Measurements from ENCODE around the gene NT5C. TPM values are rescaled to one million over a fixed set of nuclear protein-coding genes. Genes with fewer than 3 reads are reported as not detected.
"Not testable (repeated sequence)": the region's sequence is repeated elsewhere in the genome, so short reads cannot be mapped to it uniquely, and the experiment has no call there.

Gene NT5C
- total RNA-seq, 1 experiment from 2014 or later = 116 TPM

- Histone ChIP-seq H2AFZ (ENCODE audit: low read length) (no peak overlapping the region), H3K4me2 (ENCODE audit: low read length) (no peak overlapping the region), H3K9me3 (ENCODE audit: low read length) (no peaks in the 10 kb centered on the region), H3K9me2 (replicated peaks; ENCODE audit: low read length) (no peaks in the 10 kb centered on the region), H3K4me1 (ENCODE audit: insufficient read depth, low read length) (peaks cover 19% of the 10 kb centered on the region), H3K4me3 (ENCODE audit: low read length) (no peak overlapping the region), H3K9ac (ENCODE audit: low read length) (no peak overlapping the region), H3K27me3 (ENCODE audit: low read length) (no peaks in the 10 kb centered on the region), H3F3A (ENCODE audit: low read length, unreplicated experiment) (peaks cover 47% of the 10 kb centered on the region), H3K79me2 (ENCODE audit: low read length) (peaks cover 41% of the 10 kb centered on the region), H3K36me3 (ENCODE audit: low read depth, low read length) (peaks cover 41% of the 10 kb centered on the region), H4K20me1 (ENCODE audit: low read length) (no peaks in the 10 kb centered on the region), H3K27ac (ENCODE audit: low read length) (no peak overlapping the region)
- POLR2A ChIA-PET (ENCODE audit: unreplicated experiment) = no interaction called here
- no peak for DNase-seq
- no peak for ATAC-seq
- intact Hi-C loops (cut with micrococcal nuclease) = no loop called here
- BruUV-seq (replicated peaks) = no TSS peak
- TF ChIP-seq EZH2 (IDR thresholded peaks at IDR 0.05; ENCODE audit: low read length, unreplicated experiment) (no peak), EZH2phosphoT487 (IDR thresholded peaks at IDR 0.05; ENCODE audit: borderline replicate concordance, low read length) (no peak)
- TF ChIP-seq, protein P1, sequence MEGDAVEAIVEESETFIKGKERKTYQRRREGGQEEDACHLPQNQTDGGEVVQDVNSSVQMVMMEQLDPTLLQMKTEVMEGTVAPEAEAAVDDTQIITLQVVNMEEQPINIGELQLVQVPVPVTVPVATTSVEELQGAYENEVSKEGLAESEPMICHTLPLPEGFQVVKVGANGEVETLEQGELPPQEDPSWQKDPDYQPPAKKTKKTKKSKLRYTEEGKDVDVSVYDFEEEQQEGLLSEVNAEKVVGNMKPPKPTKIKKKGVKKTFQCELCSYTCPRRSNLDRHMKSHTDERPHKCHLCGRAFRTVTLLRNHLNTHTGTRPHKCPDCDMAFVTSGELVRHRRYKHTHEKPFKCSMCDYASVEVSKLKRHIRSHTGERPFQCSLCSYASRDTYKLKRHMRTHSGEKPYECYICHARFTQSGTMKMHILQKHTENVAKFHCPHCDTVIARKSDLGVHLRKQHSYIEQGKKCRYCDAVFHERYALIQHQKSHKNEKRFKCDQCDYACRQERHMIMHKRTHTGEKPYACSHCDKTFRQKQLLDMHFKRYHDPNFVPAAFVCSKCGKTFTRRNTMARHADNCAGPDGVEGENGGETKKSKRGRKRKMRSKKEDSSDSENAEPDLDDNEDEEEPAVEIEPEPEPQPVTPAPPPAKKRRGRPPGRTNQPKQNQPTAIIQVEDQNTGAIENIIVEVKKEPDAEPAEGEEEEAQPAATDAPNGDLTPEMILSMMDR (conservative IDR thresholded peaks at IDR 0.05; ENCODE audit: low read depth, low read length) = no peak
- CTCF ChIA-PET = no interaction called here
These were observed 4.4 kb upstream of the NT5C start for GRCh38 chr17:75135946-75136345.

GRCh38 chr17:75135452-75135851, 3.9 kb upstream of the NT5C start:
- no peak overlapping the region for H3K27ac ChIP-seq (ENCODE audit: low read length)
- peaks cover 47% of the 10 kb centered on the region for H3F3A ChIP-seq (ENCODE audit: low read length, unreplicated experiment)
- H3K27me3 ChIP-seq (ENCODE audit: low read length) = no peaks in the 10 kb centered on the region
- H3K79me2 ChIP-seq (ENCODE audit: low read length) = peaks cover 43% of the 10 kb centered on the region
- no peaks in the 10 kb centered on the region for H3K9me2 ChIP-seq (replicated peaks; ENCODE audit: low read length)
- no peak overlapping the region for H3K9ac ChIP-seq (ENCODE audit: low read length)
- intact Hi-C loops (cut with micrococcal nuclease) = no loop called here
- H3K4me3 ChIP-seq (ENCODE audit: low read length) = no peak overlapping the region
- no peak overlapping the region for H2AFZ ChIP-seq (ENCODE audit: low read length)
- peaks cover 39% of the 10 kb centered on the region for H3K36me3 ChIP-seq (ENCODE audit: low read depth, low read length)
- H3K4me1 ChIP-seq (ENCODE audit: insufficient read depth, low read length) = peaks cover 24% of the 10 kb centered on the region
- H4K20me1 ChIP-seq (ENCODE audit: low read length) = no peaks in the 10 kb centered on the region
- ATAC-seq (no peak), DNase-seq (no peak)
- TF ChIP-seq, protein P1 (conservative IDR thresholded peaks at IDR 0.05; ENCODE audit: low read depth, low read length) = no peak
- no peak for TF ChIP-seq EZH2phosphoT487 (IDR thresholded peaks at IDR 0.05; ENCODE audit: borderline replicate concordance, low read length)
- TF ChIP-seq EZH2 (IDR thresholded peaks at IDR 0.05; ENCODE audit: low read length, unreplicated experiment) = no peak
- H3K4me2 ChIP-seq (ENCODE audit: low read length) = no peak overlapping the region
- CTCF ChIA-PET = no interaction called here
- POLR2A ChIA-PET (ENCODE audit: unreplicated experiment) = no interaction called here
- BruUV-seq (replicated peaks) = no TSS peak
- no peaks in the 10 kb centered on the region for H3K9me3 ChIP-seq (ENCODE audit: low read length)

GRCh38 chr17:75133607-75134347, 2.2 kb upstream of the NT5C start:
- H2AFZ ChIP-seq (ENCODE audit: low read length); CTCF ChIA-PET: not testable (repeated sequence)

More at GRCh38 chr17:75133607-75134347, 2.2 kb upstream of the NT5C start:
- not testable (repeated sequence) for H3K27ac ChIP-seq (ENCODE audit: low read length); H3K4me3 ChIP-seq (ENCODE audit: low read length); H3K9ac ChIP-seq (ENCODE audit: low read length); H4K20me1 ChIP-seq (ENCODE audit: low read length); H3K4me2 ChIP-seq (ENCODE audit: low read length); ATAC-seq; H3K9me2 ChIP-seq (replicated peaks; ENCODE audit: low read length); H3K27me3 ChIP-seq (ENCODE audit: low read length); BruUV-seq (replicated peaks); H3K9me3 ChIP-seq (ENCODE audit: low read length)
- peaks cover 36% of the 10 kb centered on the region for H3K36me3 ChIP-seq (ENCODE audit: low read depth, low read length)
- H3K4me1 ChIP-seq (ENCODE audit: insufficient read depth, low read length) = peaks cover 29% of the 10 kb centered on the region
- intact Hi-C loops (cut with micrococcal nuclease) = loop anchor here (5.0 kb wide), 1 partner anchor 69 kb away; no protein-coding TSS in a partner anchor
- H3K79me2 ChIP-seq (ENCODE audit: low read length) = peaks cover 43% of the 10 kb centered on the region
- POLR2A ChIA-PET (ENCODE audit: unreplicated experiment) = interaction anchor here (0.6 kb wide), 1 partner anchor 8 kb away, joined by 5 read pairs; no protein-coding TSS in a partner anchor
- H3F3A ChIP-seq (ENCODE audit: low read length, unreplicated experiment) = peaks cover 39% of the 10 kb centered on the region
- DNase-seq = peak; percentile 59

Measured in PC-3 (cell line).